Measurements from ENCODE around the gene CEP170B.
"Not testable (repeated sequence)": the region's sequence is repeated elsewhere in the genome, so short reads cannot be mapped to it uniquely, and the experiment has no call there.

CEP170B gene

DNA sequence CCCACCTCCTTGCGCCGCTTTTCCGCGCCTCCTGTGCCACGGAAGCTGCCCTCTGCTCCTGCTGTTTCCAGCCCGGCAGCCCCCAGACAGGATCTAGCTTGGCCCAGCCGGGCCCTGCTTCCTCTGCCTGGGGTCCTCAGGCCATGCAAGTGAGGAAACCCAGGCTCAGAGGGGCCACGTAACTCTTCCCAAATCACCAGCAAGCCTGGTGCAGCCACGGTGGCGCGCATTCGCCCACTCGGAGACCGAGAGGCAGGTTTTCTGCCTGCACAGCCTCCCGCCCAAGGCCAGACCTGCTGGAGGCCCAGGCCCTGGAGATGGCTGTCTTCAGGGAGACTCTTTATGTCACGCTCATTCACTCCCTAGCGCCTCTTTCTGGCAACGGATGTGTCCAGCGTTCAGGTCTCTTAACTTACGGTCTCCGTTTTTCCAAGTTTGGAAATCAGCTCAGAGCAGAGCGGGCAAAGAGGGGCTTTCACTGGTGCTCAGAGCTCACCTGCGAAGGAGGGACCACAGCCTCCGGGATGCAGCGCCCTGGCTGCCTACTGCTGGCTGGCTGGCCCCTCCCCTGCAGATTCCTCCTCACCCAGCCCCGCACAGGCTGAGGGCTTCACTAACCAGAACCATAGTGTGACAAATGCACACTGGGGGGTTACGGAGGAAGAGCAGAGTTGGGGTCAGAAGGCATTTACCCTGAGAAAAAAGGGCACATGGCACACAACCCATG is 20.6 kb upstream of the CEP170B start:
- peak in 1 of 14 donors; percentile 47 for DNase-seq

DNA sequence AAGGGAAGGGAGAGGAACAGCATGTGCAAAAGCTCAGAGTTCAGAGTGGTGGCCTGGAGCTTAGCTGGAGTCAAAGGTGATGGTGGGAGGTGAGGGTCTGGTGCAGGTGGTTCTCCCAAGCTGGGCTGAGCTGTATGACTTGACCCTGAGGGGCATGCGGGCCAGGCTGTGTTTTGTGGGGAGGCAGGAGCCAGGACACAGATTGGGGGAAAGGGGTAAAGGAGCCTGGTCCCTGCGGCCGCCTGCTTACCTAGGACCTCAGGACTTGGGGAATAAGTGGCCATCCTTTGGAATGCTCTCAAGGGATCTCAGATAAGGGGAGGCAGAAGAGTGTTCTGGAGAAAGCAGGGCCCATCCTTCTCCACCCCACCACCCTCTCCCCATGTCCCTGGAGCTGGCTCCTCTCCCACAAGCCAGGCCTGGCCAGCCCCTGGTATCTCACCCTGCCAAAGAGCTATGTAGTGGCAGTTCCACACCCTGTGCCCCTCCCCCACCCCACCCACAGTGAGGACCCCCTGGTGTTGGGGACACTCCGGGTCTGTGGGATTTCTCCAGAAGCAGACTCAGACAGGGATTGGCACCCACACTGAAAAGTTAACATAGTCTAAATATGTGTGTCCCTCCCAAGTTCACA is 19.9 kb upstream of the CEP170B start:
- DNase-seq = no peak

DNA sequence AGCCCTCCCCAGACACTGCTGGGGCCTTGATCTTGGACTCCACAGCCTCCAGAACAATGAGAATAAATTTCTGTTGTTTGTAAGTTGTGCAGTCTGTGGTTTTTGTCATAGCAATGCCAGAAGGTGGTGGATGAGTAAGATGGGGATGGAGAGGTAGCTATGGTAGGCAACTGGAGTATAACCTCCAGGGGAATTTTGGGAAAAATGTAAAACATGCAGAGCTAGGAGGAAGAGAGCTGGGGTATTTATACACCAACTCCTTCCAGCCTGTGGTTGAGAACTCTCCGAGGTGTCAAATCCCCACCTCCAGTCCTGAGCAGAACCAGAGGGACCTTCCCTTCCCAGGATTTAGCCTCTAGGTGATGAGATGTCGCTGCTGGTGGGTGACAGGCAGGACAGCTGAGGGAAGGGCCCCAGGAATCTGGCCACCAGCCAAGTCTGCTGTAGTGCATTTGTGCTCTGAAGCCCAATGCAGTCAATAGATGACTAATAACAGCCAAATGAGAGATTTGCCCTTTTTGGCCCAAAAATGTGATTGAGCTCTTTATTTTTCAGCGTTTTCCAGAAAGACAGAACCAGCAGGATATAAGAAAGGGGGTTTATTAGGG is 19.1 kb upstream of the CEP170B start:
- no peak for DNase-seq

DNA sequence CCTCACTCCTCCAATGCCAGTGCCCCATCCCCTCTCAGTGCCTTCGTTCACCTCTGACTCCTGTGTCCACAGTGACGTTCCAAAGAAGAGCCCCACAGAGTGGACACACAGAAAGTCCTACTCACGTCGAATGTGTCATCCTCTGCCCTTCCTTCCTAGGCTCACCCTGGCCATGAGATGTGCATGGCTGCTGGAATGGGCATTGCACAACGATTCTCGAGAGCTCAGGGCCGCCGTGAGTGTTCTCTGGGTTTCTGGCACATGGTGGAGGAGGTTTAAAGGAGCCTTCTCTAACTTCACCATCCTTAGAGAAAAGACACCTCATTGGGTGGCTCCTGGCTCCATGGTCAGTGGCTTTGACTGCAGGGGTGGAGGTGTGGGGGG is 12.8 kb upstream of the CEP170B start:
- DNase-seq = no peak

DNA sequence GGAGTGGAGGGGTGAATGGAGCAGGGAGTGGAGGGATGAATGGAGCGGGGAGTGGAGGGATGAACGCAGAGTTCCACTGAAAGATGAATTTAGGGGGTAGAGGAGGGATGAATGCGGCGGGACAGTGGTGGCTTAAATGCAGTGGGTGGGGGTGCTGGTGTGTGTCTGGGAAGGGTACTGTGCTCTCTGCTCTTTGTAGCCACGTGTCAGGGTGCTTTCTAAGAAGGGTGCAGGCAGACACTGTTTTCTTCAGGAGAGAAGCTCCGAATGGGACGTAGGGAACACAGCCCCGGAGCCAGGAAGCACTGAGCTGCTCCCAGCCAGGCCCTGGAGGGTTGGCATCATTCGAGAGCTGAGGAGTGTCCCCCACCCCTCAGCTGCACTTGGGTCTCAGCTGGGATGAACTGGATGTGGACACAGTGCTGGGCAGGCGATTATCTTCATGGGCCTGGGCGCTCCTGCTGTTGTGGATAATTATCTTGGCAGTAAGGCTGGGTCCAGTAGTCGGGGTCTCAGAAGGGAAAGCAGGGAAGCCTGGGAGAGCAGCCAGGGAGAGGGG is 9.5 kb upstream of the CEP170B start:
- DNase-seq = no peak

DNA sequence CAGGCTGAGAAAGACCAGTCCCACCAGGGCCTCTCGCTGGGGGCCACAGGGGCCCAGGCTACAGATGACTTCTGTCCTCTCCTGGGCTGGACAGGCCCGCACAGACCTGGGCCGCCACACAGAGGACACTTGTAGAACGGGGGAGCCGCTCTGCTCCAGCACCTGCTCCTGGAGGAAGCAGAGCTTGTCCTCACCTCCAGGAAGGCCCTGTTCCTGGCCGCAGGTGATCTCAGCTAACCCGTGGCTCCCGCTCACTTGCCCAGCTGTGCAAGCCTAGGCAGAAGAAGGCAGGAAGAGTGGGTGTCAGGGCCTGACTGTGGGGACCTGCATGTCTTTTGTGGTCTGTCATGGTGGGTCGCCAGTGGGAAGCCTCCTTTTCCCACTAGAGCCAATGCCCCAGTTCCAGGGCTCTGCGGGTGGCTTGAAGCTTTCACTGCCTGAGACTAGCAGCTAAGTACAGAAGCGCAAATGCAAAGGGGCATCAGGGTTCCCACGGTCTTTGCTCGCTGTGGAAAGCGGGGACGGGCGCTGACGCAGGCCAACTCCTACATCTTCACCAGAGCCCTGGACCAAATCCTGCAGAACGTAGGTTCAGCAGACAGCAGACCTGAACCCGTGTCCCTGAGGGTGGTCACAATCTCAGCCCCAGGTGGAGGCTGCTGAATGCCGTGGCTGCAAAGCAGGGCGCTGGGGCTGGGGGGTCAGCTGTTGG is 8.8 kb upstream of the CEP170B start:
- DNase-seq = no peak

DNA sequence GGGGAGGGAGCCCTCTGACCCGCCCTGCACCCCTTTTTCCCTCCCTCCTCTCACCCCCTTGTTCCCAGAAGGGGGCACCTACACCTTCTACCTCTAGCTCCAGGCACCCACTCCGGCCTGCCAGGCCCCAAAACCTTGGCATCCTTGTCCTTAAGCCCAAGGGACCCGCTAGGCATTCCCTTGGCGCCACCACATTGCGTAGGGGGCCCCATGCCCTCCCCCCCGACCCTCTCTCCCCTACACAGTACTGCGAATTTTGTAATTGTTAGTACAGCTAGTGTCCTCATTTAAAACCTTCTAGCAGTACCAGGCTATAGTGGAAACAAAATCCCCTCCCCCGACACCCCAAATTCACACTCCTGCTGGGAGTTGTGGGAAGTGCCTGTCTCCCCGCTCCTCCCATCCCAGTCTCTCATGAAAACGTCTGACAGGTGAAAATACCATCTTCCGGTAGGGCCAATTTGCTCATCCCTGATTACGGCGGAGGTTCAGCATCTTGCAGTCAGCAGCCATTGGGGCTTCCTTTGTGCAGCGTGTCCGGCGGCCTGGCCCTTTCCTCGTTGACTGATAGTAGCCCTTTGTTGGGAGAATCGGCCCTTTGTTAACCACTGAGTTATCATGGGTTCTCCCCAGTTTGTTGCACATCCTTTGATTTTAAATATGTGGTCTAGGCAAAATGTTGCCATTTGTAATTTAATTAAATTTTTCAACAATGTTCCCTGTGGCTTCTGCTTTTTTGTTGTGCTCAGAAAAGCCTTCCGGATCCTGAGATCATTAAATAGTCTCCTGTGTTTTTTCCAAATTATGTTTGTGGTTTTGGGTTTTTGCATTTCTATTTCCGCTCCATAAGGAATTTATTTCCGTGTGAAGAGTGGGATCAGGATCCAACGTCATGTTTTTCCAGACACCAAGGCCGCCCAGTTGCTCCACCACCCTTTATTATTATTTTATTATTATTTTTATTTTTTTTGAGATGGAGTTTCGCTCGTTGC is 7.9 kb upstream of the CEP170B start:
- DNase-seq = peak in 10 of 14 donors; percentile 22 to 66 (median 38)

DNA sequence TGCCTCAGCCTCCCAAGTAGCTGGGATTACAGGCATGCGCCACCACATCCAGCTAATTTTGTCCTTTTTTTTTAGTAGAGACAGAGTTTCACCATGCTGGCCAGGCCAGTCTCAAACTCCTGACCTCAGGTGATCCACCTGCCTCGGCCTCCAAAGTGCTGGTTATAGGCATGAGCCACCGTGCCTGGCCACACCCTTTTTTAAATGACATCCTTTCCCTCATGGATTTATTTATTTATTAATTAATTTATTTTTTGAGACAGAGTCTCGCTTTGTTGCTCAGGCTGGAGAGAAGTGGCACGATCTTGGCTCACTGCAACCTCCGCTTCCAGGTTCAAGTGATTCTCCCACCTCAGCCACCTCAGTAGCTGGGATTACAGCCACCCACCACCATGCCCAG is 7.1 kb upstream of the CEP170B start:
- DNase-seq = not testable (repeated sequence)

DNA sequence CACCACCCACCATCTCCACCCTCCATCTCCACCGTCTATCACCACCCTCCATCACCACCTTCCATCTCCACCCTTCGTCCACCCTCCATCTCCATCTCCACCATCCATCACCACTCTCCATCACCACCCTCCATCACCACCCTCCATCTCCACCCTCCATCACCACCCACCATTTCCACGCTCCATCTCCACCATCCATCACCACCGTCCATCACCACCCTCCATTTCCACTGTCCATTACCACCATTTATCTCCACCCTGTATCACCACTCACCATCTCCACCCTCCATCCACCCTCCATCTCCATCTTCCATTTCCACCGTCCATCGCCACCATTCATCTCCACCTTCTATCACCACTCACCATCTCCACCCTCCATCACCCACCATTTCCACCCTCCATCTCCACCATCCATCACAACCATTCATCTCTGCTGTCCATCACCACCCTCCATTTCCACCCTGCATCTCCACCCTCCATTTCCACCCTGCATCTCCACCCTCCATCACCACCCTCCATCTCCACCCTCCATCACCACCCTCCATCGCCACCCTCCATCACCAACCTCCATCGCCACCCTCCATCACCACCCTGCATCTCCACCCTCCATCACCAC is 6.1 kb upstream of the CEP170B start:
- DNase-seq = no peak

DNA sequence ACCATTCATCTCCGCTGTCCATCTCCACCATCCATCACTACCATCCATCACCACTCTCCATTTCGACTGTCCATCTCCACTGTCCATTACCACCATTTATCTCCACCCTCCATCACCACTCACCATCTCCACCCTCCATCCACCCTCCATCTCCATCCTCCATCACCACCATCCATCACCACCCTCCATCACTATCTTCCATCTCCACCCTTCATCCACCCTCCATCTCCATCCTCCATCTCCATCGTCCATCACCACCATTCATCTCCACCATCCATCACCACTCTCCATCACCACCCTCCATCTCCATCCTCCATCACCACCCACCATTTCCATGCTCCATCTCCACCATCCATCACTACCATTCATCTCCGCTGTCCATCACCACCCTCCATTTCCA is 5.2 kb upstream of the CEP170B start:
- no peak for DNase-seq

DNA sequence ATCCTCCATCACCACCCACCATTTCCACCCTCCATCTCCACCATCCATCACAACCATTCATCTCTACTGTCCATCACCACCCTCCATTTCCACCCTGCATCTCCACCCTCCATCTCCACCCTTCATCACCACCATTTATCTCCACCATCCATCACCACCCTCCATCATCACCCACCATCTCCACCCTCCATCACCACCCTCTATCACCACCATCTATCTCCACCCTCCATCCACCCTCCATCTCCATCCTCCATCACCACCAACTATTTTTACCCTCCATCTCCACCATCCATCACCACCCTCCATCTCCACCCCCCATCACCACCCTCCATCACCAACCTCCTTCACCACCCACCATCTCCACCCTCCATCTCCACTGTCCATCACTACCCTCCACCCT is 4.7 kb upstream of the CEP170B start:
- DNase-seq = no peak

DNA sequence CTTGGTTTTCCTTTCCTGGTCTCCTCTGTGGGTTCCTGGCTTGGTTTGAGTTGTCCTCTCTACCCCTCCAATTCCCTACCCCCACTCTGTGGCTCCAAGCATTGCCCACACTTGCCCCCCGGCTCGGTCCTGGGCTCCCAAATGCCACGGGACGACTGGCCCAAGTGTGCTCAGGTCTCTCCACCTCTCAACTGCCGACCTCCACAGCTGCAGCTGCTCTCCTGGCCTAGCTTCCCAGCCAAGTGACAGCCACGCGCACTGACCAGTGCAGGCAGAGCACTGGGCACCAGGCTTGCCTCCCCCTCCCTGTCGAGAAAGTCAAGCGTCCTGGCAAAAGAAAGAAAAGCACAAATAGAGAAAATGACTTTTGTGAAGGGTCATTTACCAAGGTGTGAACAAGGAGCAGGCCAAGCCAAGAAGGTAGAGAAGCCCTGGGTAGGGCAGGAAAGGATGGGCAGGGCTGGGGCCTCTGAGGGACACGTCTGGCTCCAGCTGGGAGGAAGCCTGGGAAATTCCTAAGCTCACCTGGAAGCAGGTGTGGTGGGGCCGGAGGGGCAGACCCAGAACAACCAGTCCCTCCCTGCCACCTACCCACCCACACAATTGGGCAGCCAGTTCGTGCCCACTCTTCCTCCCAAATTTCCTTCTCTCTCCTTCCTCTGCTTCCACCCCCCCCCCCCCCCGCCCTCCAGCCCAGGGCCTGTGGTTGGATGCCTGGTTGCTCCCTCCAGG is 1.8 kb upstream of the CEP170B start:
- no peak for DNase-seq

DNA sequence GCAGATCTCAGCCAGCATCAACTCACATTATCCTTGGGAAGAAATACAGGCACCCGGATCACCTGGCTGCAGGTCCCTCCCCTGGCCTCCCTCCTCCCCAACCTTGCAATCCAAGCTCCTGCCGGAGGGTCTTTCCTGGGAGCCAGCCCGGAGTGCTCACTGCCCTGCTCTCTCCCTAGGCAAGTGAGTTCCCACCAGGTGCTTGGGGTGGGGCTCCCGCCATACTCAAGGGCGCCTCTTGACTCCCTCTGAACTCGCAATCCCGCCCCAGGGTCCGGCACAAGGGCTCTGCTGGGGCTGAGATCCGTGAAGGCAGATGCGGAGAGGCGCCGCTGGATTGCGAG is 1.2 kb upstream of the CEP170B start:
- DNase-seq = no peak

DNA sequence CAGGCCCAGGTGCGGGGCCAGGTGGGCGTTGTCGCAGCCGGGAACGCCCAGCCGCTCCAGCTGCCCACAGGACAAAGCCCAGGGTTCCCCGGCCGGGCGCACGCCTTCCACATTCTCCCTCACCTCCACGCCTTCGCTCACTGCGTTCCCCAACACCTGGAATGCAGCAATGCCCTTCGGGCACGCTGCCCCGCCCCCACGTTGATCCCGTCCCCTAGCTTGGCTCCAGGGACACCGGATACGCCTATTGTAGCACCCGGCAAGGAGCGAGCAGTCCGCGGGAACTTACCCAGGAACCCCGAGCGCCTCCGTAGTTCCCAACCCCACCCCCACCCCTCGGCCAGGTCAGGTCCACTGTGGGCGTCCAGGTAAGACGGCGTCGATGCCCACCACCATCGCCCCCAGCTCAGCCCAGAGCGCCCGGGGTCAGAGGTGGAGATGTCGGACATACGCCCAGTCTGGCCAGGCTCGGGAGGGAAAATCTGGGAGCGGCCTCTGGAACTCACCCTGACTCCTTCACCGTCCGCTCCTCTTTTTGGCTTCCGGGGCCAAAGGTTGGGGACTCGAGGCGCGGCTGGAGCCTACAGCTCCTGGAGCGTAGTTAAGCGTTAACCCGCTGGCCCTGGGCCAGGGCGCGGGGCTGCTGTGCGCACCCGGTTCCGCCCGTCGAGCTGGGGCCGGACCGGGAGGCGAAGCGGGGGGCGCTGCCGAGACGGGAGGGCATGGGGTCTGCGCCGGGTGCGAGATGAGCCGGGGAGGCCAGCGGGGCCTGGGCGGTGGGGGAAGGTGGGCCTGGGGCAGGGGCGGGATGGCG is 594 bp upstream of the CEP170B start:
- DNase-seq = no peak

DNA sequence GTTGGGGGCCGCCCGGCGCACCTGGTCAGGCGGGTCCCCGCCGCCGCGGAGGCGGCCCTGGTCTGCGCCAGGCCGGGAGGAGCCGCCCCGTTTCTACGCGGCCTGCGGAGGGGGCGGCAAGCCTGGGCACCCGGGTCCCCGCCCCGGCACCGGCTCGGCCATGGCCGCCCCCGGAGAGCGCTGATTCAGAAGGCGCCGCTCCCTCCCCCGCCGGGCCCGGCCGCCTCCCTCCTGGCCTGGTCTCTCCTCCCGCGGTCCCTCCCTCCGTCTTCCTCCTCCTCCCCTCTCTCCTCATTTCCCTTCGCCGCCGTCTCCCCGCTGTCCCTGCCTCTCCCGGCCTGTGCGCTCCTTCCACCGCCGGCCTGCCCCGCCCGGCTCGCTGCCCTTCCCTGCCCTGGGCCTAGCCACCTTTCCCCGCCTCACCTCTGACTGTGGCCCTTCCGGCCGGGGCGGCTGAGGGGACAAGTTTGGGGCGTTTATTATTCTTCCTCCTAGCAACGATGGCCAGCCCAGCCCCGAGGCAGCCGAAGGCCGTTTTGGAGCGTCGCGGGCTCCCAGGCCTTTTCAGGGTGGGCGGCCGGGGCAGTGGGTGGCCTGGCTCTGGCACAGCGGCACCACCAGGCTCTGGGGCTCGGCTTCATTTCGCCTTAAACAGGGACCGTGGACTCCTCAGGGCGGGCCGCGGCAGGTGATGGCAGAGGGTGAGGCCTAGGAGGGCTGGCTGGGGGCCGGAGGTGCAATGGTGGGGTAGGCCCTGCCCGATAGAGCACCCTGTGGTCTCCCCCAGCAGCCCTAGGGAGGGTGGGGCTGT is 768 bp downstream of the CEP170B start:
- peak in 1 of 14 donors; percentile 28 for DNase-seq

DNA sequence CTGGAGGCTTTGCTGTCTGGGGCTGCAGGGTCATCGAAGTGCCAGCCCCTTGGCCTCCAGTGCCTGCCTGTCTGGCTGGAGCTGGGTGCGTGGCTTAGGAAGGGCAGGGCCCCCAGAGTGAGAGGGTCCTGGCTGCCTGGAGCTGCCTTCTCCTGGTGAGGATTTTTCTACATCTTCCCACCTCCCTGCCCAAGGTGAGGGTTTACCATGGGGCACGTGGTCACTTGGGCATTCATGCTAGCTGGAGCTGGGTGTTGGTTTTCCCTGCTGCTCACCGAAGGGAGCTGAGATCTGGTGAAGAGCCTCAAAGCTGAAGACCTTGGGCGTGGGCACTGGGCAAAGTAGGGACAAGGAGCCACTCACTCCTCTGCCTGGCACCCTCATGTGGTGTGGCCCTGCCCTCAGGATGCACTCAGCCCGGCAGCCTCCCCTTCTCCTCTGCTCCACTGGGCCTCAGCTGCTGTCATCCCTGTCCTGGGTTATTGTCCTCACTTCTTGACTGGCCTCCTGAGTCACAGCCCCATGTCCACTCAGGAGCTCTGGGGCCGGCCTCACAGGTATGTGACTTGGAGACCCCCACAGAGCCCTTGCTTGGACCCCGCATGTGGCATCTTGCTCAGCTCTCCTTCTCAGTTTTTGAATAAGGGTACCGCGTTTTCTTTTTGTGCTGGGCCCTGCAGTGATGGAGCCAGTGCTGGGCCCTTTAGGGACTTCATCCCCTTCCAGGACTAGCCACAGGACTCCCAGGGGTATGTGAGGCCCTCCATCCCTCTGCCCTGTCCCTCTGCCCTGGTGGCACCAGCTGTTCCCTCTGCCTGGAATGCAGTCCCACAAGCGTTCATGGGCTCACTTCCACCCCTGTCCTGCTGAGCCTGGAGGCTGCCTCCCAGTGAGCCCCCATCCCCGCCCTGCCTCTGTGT is 1.6 kb downstream of the CEP170B start:
- no peak for DNase-seq

DNA sequence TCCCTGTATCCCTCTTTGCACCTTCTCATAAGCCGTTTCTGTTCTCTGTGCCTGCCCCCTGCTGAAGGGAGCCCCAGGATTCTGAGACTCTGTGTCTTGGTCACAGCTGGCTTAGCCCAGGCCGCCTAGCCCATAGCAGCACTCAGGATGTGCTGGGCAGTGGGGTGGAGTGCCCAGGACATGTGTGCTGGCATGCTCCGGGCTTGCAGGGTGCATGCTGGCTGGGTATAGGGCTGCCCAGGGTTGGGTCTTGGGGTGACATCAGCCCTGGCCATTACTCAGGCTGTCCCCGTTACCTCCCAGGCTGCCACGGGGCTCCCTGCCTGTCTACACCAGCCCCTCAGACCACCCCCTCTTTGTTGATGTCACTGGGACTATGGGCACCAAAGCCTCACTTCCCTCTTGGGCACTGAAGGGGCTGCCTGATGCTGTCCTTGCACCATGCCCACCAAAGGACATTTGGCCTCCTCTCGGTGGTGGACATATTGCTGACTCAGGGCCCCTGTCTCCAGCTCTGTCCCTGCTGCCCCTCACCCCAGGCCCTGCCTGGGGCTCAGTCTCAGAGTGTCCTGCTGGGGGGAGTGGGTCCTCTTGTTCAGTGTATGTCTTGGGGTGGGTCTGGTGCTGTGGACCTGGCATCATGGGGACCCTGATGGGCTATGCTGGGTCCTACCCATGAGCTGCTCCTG is 2.4 kb downstream of the CEP170B start:
- no peak for DNase-seq

Data from C1 segment of cervical spinal cord (tissue), 14 donors.